ENCODE measurements around the gene CEP295NL.
A peak's percentile ranks its signal among the peaks of the same experiment; 100 is the strongest.

Gene CEP295NL

DNA sequence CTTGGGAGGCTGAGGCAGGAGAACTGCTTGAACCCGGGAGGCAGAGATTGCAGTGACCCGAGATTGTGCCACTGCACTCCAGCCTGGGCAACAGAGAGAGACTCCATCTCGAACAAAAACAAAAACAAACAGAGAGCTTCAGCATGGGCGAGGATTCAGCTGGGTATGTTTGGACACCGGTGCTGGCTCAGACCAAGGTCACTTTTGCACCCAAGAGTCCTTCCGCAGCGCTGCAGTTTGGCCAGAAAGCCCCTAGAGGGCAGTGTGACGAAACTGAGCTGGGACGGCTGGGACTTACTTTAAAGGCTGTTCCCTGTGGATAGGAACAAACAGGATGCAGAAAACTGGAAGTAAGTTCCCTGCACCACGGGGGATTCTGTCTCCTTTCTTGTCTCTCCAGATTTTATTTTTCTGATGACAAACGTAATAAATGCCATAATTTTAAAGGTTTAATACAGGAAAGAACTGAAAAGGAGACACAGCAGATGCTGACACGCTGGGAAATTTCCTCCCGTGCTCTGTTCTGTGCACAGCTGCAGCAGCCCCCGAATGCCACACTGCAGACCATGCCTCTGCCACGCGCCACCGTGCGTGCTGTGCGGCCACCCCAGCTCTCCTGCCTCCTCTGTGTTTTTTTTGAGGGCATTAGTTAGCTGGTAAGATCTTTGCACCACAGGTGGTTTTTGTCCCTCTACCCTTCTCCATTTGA is 37.2 kb downstream of the CEP295NL start:
- DNase-seq (ENCODE audit: low spot score), result peak; percentile 88

- no peak for DNase-seq (ENCODE audit: low spot score)
Observed at GRCh38 chr17:78864117-78864516, 38.9 kb downstream of the CEP295NL start.

- DNase-seq (ENCODE audit: low spot score), result peak; percentile 53
Observed at GRCh38 chr17:78862073-78863023, 40.7 kb downstream of the CEP295NL start.

- DNase-seq (ENCODE audit: low spot score), result no peak
Observed at GRCh38 chr17:78861229-78861628, 41.8 kb downstream of the CEP295NL start.

- DNase-seq (ENCODE audit: low spot score), result no peak
Observed at GRCh38 chr17:78859051-78859450, 44.0 kb downstream of the CEP295NL start.

GRCh38 chr17:78857266-78857665 is 45.7 kb downstream of the CEP295NL start:
- DNase-seq (ENCODE audit: low spot score), result no peak

DNA sequence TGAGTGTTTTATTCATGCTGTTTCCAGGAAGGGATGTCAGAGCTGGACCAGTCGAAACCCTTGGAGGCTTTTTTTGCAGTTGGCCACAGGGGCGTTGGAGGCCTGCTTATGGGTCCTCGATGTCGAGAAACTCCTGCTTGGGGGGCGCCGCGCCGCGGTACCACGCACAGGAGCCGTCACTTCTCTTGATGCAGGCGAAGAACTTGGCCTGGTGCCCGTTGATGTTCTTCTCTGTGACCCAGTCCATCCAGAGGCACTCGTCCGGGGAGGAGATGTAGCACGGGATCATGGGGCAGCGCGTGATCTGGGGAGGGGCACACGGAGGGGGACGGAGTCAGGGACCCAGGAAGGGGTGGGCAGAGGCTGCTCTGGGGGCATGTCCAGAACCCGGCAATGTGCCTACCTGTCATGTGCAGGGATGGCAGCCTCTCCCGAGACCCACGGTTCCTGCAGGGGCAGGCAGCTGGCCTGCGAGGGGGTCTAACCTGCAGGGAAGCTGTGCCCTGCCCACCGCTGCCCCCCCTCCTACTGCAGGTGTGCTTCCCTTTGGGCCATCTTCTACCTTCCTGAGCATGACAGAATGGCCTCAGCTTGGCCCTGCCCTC is 47.3 kb downstream of the CEP295NL start:
- DNase-seq (ENCODE audit: low spot score), result no peak

GRCh38 chr17:78854508-78854907 is 48.5 kb downstream of the CEP295NL start:
- no peak for DNase-seq (ENCODE audit: low spot score)

GRCh38 chr17:78853926-78854394 is 49.0 kb downstream of the CEP295NL start:
- no peak for DNase-seq (ENCODE audit: low spot score)

- no peak for DNase-seq (ENCODE audit: low spot score)
Observed at GRCh38 chr17:78852709-78853121, 50.3 kb downstream of the CEP295NL start.

DNA sequence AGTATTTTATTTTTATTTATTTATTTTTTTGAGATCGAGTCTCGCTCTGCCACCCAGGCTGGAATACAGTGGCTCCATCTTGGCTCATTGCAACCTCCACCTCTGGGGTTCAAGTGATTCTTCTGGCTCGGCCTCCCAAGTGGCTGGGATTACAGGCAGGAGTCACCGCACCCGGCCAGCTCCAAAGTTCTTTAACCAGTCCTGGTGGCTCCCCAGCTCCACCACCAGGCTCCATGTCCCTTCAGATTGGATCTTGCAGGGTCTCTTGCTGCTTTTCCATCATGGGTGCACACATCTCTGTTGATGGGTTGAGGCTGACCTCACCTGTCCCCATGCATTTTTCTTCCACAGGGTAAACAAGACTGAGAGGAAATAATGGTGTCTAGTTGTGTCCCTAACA is 54.0 kb downstream of the CEP295NL start:
- DNase-seq (ENCODE audit: low spot score), result no peak

DNA sequence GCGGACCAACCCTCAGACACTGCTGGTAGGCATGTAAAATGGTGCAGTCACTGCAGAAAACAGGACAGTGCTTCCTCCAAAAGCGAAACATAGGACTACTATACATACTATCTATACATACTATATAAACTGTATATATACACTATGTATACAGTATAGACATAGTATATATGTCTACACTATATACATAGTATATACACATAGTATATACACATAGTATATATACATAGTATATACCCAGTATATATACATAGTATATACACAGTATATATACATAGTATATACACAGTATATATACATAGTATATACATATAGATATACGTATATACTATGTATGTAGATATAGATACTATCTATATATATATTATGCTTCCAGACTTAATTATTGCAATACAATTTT is 55.9 kb downstream of the CEP295NL start:
- DNase-seq (ENCODE audit: low spot score), result no peak

DNA sequence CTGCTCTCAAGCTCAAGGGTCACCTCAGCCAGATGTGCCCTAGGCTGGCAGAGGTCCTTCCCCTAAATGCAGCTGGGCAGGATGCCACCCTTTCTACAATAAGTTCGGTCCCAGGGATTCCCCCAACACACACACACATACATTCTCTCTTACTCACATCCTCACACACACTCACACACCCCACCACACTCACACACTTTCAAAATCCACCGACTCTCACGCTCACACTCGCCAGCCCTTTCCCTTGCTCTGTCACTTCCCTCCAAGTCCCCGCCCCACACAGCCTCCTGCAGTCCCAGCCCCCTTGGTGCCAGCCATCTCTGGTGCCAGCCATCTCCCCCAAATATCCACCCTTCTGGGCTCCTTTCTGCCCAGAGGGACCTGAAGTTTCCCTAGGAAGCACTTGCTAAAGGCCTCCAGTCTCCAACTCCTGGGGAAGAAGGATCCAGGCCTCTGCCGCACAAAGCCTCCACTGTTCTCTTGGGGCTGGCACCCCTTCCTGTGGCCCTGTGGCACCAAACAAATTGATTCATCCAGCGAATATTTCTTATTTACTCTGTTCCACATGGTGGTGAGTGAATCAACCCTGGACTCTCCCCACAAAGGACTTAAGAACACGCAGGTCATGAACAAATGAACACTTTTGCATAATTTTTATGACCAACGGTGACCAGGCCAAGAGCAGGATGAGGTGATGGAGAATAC is 58.5 kb downstream of the CEP295NL start:
- DNase-seq (ENCODE audit: low spot score), result peak; percentile 64

- DNase-seq (ENCODE audit: low spot score), result no peak
Observed at GRCh38 chr17:78842881-78843565, 60.0 kb downstream of the CEP295NL start.

DNA sequence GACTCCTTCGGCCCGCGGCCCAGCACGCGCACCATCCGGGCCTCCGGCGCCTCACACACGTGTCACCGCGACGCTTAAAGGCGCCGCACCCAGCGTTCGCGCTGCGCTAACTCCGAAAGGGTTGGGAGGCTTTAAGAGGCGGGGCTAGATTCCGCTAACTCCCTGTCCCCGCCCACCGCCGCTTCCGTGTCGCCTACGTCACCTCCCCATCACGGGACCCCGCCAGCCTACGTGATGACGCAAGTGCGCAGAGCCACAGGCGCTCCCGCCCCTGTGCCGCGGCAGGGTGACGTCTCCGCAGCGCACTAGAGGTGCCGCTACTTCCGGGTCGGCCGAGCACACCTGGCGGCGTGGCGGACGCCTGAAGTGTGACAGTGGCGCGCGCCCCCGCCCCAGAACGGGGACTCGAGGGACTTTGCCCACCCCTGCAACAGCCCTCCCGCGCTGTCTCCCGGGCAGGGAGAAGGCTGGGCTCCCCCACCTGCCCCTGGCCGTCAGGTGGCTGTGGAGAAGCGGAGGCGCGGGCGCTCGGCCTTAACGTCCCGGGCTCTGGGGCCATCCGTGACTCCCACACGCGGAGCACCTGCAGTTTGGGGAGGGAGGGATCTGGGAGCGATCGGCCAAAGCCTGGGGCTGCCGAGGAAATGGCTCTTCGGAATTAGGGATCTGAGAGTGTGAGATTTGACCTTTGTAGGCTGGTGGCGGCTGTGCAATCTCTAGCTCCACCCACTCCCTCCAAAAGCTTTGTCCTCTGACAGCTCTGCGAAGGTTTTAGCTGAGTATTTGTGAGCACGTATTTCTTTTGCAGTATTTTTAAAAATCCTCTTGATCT is 62.0 kb downstream of the CEP295NL start, which contains the start of gene USP36:
Gene USP36 (minus strand): TSS at position 35 of the 832 bp plus-strand sequence. CDS start 4,451 bp downstream, outside the sequence.
- peak; percentile 100 for DNase-seq (ENCODE audit: low spot score)

Data from Ammon's horn (tissue), 1 donor.